ENCODE measurements around the gene PNKD. TPM values are rescaled to one million over a fixed set of nuclear protein-coding genes. Genes with fewer than 3 reads are reported as not detected.

PNKD gene
- total RNA-seq, 1 experiment from 2014 or later = 49.8 TPM

GRCh38 chr2:218262237-218262600 is 8.1 kb upstream of the PNKD start (continued):
- TF ChIP-seq SOX15 (CRISPR knock-in tag; IDR thresholded peaks at IDR 0.05) (no peak), TP53 (CRISPR knock-in tag; IDR thresholded peaks at IDR 0.05) (no peak), RORB (CRISPR knock-in tag; IDR thresholded peaks at IDR 0.05) (no peak), FOXJ3 (CRISPR knock-in tag; IDR thresholded peaks at IDR 0.05; ENCODE audit: borderline replicate concordance) (no peak), CTCF (IDR thresholded peaks at IDR 0.05) (no peak), HMGA2 (CRISPR knock-in tag; IDR thresholded peaks at IDR 0.05) (no peak), ZNF532 (CRISPR knock-in tag; IDR thresholded peaks at IDR 0.05; ENCODE audit: borderline replicate concordance) (no peak)

GRCh38 chr2:218262631-218263586 is 7.4 kb upstream of the PNKD start:
- Mint-ChIP-seq H3K27me3 (ENCODE audit: low read depth) (peaks cover 3% of the 10 kb centered on the region; the same call in 1 of the 2 replicates), H3K36me3 (peaks cover 19% of the 10 kb centered on the region), H3K9me3 (no peaks in the 10 kb centered on the region), H3K4me3 (no peak overlapping the region), H3K27ac (no peak overlapping the region), H3K4me1 (peaks cover 25% of the 10 kb centered on the region)
- no peak for DNase-seq (ENCODE audit: low spot score)
- no peak for TF ChIP-seq FOXK1 (CRISPR knock-in tag; IDR thresholded peaks at IDR 0.05)
- TF ChIP-seq GRHL2 (CRISPR knock-in tag; IDR thresholded peaks at IDR 0.05; ENCODE audit: insufficient replicate concordance, severe bottlenecking) = no peak
- no peak for TF ChIP-seq RELA (CRISPR knock-in tag; IDR thresholded peaks at IDR 0.05; ENCODE audit: borderline replicate concordance)
- CTCF ChIA-PET = interaction anchor here (0.7 to 5.8 kb wide), 7 partner anchors 8 to 169 kb away, joined by 3 to 43 read pairs (median 3); partner anchors contain the start of genes AAMP and PNKD
- no peak for ATAC-seq
- POLR2A ChIA-PET = interaction anchor here (0.5 kb wide), 1 partner anchor 397 kb away, joined by 7 read pairs; the partner anchor contains the start of genes BCS1L and ZNF142

GRCh38 chr2:218263817-218264641 is 6.3 kb upstream of the PNKD start:
- CTCF ChIA-PET = interaction anchor here (0.5 to 1.4 kb wide), 5 partner anchors 9 to 96 kb away, joined by 3 to 4 read pairs (median 3); no protein-coding TSS in a partner anchor
- DNase-seq (ENCODE audit: low spot score) = no peak
- Mint-ChIP-seq H3K4me3 (no peak overlapping the region), H3K9me3 (no peaks in the 10 kb centered on the region), H3K27ac (peak overlapping the region; percentile 60; the same call in 1 of the 2 replicates), H3K27me3 (ENCODE audit: low read depth) (no peaks in the 10 kb centered on the region), H3K36me3 (peaks cover 19% of the 10 kb centered on the region), H3K4me1 (peaks cover 22% of the 10 kb centered on the region)
- peak; percentile 15 for ATAC-seq
- POLR2A ChIA-PET = interaction anchor here (0.5 kb wide), 1 partner anchor 396 kb away, joined by 7 read pairs; the partner anchor contains the start of genes BCS1L and ZNF142
- TF ChIP-seq HMGXB4 (CRISPR knock-in tag; IDR thresholded peaks at IDR 0.05) (no peak), ZNF281 (CRISPR knock-in tag; IDR thresholded peaks at IDR 0.05) (no peak), E2F5 (CRISPR knock-in tag; IDR thresholded peaks at IDR 0.05) (no peak), FOXK1 (CRISPR knock-in tag; IDR thresholded peaks at IDR 0.05) (no peak), ZBTB43 (CRISPR knock-in tag; IDR thresholded peaks at IDR 0.05) (no peak), NR3C1 (CRISPR knock-in tag; conservative IDR thresholded peaks at IDR 0.05; ENCODE audit: low read depth) (no peak)

Data from WTC11 (cell line).